Spleen (tissue), 11 donors: ENCODE data around the gene ZNF506. TPM values are rescaled to one million over a fixed set of nuclear protein-coding genes. Genes with fewer than 3 reads are reported as not detected.

Source experiments
- DNase-seq: peaks from one replicate; pipeline ENCODE4 v3.0.0-alpha.2; 2020
- H3K27ac ChIP-seq, 8 donors: fragments of 200-600 bp; sonication (generic) in 7 of 8; 1 replicate in 4 of 8; 2 replicates in 4 of 8; pipeline versions ENCODE4 v1.5.0 to v1.8.0; 2016 to 2021; ENCODE audit warnings: inconsistent platforms in 4 of 8, mild to moderate bottlenecking in 4 of 8, moderate library complexity in 1 of 8
- H3K27me3 ChIP-seq, 7 donors: fragments of 200-600 bp; sonication (generic) in 6 of 7; replicated peaks in 1 of 7; 1 replicate in 4 of 7; 2 replicates in 3 of 7; pipeline versions ENCODE4 v1.5.0 to v1.8.0; 2016 to 2021; ENCODE audit warnings: inconsistent platforms in 3 of 7, mild to moderate bottlenecking in 1 of 7
- H3K36me3 ChIP-seq, 6 donors: fragments of 200-600 bp; sonication (generic) in 5 of 6; 1 replicate in 4 of 6; 2 replicates in 2 of 6; pipeline versions ENCODE4 v1.5.0 to v1.8.0; 2016 to 2021; ENCODE audit warnings: inconsistent platforms in 2 of 6
- H3K4me1 ChIP-seq, 6 donors: fragments of 200-600 bp; sonication (generic) in 5 of 6; 1 replicate in 3 of 6; 2 replicates in 3 of 6; pipeline versions ENCODE4 v1.5.0 to v1.8.0; 2016 to 2021; ENCODE audit warnings: inconsistent platforms in 3 of 6
- H3K4me3 ChIP-seq, 8 donors: fragments of 200-600 bp; sonication (generic) in 7 of 8; 1 replicate in 4 of 8; 2 replicates in 4 of 8; pipeline versions ENCODE4 v1.5.0 to v1.8.0; 2016 to 2021; ENCODE audit warnings: inconsistent platforms in 4 of 8, mild to moderate bottlenecking in 4 of 8, moderate library complexity in 2 of 8
- H3K9me3 ChIP-seq, 8 donors: fragments of 200-600 bp; sonication (generic) in 7 of 8; 1 replicate in 4 of 8; 2 replicates in 4 of 8; pipeline versions ENCODE4 v1.5.0 to v1.8.0; 2016 to 2021; ENCODE audit warnings: inconsistent platforms in 4 of 8
- CTCF ChIP-seq, 11 experiments: fragments of 200-600 bp in 7 of 11; fragments of 450-650 bp in 4 of 11; sonication (generic) in 4 of 11; IDR thresholded peaks in 8 of 11; conservative IDR thresholded peaks in 3 of 11; 1 replicate in 7 of 11; 2 replicates in 4 of 11; pipeline versions ENCODE4 v1.4.0 to v1.8.0; 2016 to 2021; ENCODE audit warnings: antibody characterized with exemption in 11 of 11, inconsistent platforms in 4 of 11, mild to moderate bottlenecking in 1 of 11
- POLR2A ChIP-seq, 3 donors: fragments of 450-650 bp; IDR thresholded peaks; one replicate each; pipeline ENCODE4 v1.5.1; 2017; ENCODE audit warnings: antibody characterized with exemption in 3 of 3, mild to moderate bottlenecking in 1 of 3
- POLR2AphosphoS5 ChIP-seq, 3 donors: sonication (generic); formaldehyde crosslinking; IDR thresholded peaks; one replicate each; pipeline ENCODE4 v1.5.1; 2017; ENCODE audit warnings: antibody characterized with exemption in 3 of 3
- whole genome bisulfite sequencing, 5 donors: extraction: QIAGEN DNeasy Blood & Tissue Kit in 3 of 5; methylation state at CpG; one replicate each; pipeline versions ENCODE4 v1.1.5 to v1.1.7; 2013 to 2018; 5-methylcytosine and 5-hydroxymethylcytosine counted together
- intact Hi-C: fragments of 100-400 bp; cut with DNase I; formaldehyde crosslinking; loops from one replicate; pipeline ENCODE4 v1.15.0; 2023; ENCODE audit warnings: low total_unique reads
- polyA plus RNA-seq, 3 donors: library from polyadenylated mRNA; stranded (reverse); fragments of 200-250 nt; gene quantifications; one replicate each; pipeline ENCODE4 v1.2.1, GENCODE V29; 2013
- total RNA-seq, 7 donors: library from RNA; depleted of rRNA in 3 of 7; stranded (reverse); fragments of >200 nt in 3 of 7; fragmentation: NEBNext Ultra II Directional in 4 of 7; extraction: Animal tissue kit (Norgen Biotek cat#: 25700) in 4 of 7; gene quantifications; one replicate each; pipeline versions ENCODE4 v1.1.0 to v1.2.1, GENCODE V29; 2016 to 2021
- donor health status: healthy with polysubstance abuse.
- donor health status: DM: no; HTN: no; CAD: no; lungs with moderate emphysema.
- donor health status: DM: no; HTN: no; CAD: no.
- donor health status: Bipolar disorder and iron deficiency.
- donor health status: healthy.
- donor health status: DM: no; HTN: no; CAD: no.
- donor health status: DM: yes; HTN: yes; CAD: no.

Gene ZNF506
- total and polyA plus RNA-seq, 10 donors, result 6.3 to 114 (median 39.8) TPM

GRCh38 chr19:19751846-19752245 is 69.7 kb downstream of the ZNF506 start:
- peaks cover 0 to 31% (median 0%) of the 10 kb centered on the region in 8 donors for H3K9me3 ChIP-seq
- TF ChIP-seq CTCF (IDR thresholded peaks at IDR 0.05 in 8 of 11, conservative IDR thresholded peaks at IDR 0.05 in 3 of 11) (no peak), POLR2A (IDR thresholded peaks at IDR 0.05) (no peak), POLR2AphosphoS5 (IDR thresholded peaks at IDR 0.05) (no peak)
- H3K36me3 ChIP-seq, result no peaks in the 10 kb centered on the region

GRCh38 chr19:19750842-19751790 is 70.4 kb downstream of the ZNF506 start:
- intact Hi-C loops, result no loop called here
- TF ChIP-seq POLR2AphosphoS5 (IDR thresholded peaks at IDR 0.05) (no peak), CTCF (IDR thresholded peaks at IDR 0.05 in 8 of 11, conservative IDR thresholded peaks at IDR 0.05 in 3 of 11) (no peak), POLR2A (IDR thresholded peaks at IDR 0.05) (no peak)
- H3K36me3 ChIP-seq, result no peaks in the 10 kb centered on the region
- H3K9me3 ChIP-seq, result peaks cover 0 to 31% (median 0%) of the 10 kb centered on the region in 8 donors
- H3K4me1 ChIP-seq, result no peaks in the 10 kb centered on the region
- 86 to 91% (median 87%) methylated on average over 31 to 40 of the region's 40 CpGs for WGBS, 5 donors
- H3K4me3 ChIP-seq, result no peak overlapping the region
- DNase-seq, result no peak
- H3K27ac ChIP-seq, result no peak overlapping the region
- H3K27me3 ChIP-seq, result no peaks in the 10 kb centered on the region

More at GRCh38 chr19:19751846-19752245, 69.7 kb downstream of the ZNF506 start:
- no peak for DNase-seq
- no peak overlapping the region for H3K27ac ChIP-seq
- H3K4me3 ChIP-seq, result no peak overlapping the region
- no peaks in the 10 kb centered on the region for H3K27me3 ChIP-seq
- H3K4me1 ChIP-seq, result no peaks in the 10 kb centered on the region
- WGBS, 5 donors, result 83 to 89% (median 84%) methylated on average over 6 to 12 of the region's 12 CpGs
- intact Hi-C loops, result no loop called here

GRCh38 chr19:19749908-19750841 is 71.4 kb downstream of the ZNF506 start:
- Histone ChIP-seq H3K36me3 (no peaks in the 10 kb centered on the region), H3K4me3 (no peak overlapping the region), H3K4me1 (no peaks in the 10 kb centered on the region), H3K27me3 (no peaks in the 10 kb centered on the region), H3K27ac (no peak overlapping the region), H3K9me3 (peaks cover 0 to 31% (median 0%) of the 10 kb centered on the region in 8 donors)
- intact Hi-C loops, result no loop called here
- TF ChIP-seq POLR2A (IDR thresholded peaks at IDR 0.05), result no peak
- no peak for TF ChIP-seq POLR2AphosphoS5 (IDR thresholded peaks at IDR 0.05)
- TF ChIP-seq CTCF (IDR thresholded peaks at IDR 0.05 in 8 of 11, conservative IDR thresholded peaks at IDR 0.05 in 3 of 11), result no peak
- no peak for DNase-seq
- 83 to 87% (median 84%) methylated on average over 11 to 17 of the region's 17 CpGs for WGBS, 5 donors
